ENCODE results near the gene TMCO4.

TMCO4 gene

DNA sequence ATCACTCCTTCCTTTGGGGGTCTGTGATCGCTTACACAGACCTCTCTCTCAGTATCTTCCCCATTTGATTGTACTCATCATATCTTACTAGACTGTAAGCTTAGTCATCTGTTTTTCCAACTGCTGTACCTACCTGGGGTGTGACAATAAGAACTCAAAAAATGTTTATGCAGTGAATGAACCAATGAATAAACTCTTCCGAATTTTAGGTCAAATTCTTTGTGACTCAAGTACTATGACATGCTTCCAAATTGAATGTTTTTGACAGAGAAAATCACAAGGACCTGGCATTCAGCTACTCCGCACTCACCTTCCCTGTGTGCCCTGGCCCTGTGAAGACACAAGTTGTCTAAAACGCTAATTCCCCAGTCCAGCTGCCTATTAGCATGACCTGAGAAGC is 42.1 kb downstream of the TMCO4 start:
- Histone ChIP-seq H3K9me2 (ENCODE audit: low read depth, low read length) (no peaks in the 10 kb centered on the region), H4K20me1 (ENCODE audit: insufficient read depth, low read length) (no peaks in the 10 kb centered on the region), H3K4me3 (ENCODE audit: low read depth, low read length, poor library complexity, severe bottlenecking) (no peak overlapping the region), H3K4me2 (ENCODE audit: low read length) (no peak overlapping the region), H3K36me3 (ENCODE audit: insufficient read depth, low read length) (no peaks in the 10 kb centered on the region), H3K79me2 (ENCODE audit: insufficient read depth, low read length) (no peaks in the 10 kb centered on the region), H3K9ac (ENCODE audit: low read length) (no peak overlapping the region), H3K9me3 (ENCODE audit: low read length) (no peaks in the 10 kb centered on the region), H3K27ac (ENCODE audit: low read depth, low read length, poor library complexity, severe bottlenecking) (no peak overlapping the region), H3F3A (ENCODE audit: insufficient read depth, low read length) (no peaks in the 10 kb centered on the region), H3K27me3 (ENCODE audit: insufficient read depth, low read length) (no peaks in the 10 kb centered on the region), H2AFZ (ENCODE audit: low read length) (no peak overlapping the region), H3K4me1 (ENCODE audit: insufficient read depth, low read length, severe bottlenecking) (no peaks in the 10 kb centered on the region)
- no peak for TF ChIP-seq EZH2 (IDR thresholded peaks at IDR 0.05; ENCODE audit: borderline replicate concordance, low read length)
- TF ChIP-seq, protein P1, sequence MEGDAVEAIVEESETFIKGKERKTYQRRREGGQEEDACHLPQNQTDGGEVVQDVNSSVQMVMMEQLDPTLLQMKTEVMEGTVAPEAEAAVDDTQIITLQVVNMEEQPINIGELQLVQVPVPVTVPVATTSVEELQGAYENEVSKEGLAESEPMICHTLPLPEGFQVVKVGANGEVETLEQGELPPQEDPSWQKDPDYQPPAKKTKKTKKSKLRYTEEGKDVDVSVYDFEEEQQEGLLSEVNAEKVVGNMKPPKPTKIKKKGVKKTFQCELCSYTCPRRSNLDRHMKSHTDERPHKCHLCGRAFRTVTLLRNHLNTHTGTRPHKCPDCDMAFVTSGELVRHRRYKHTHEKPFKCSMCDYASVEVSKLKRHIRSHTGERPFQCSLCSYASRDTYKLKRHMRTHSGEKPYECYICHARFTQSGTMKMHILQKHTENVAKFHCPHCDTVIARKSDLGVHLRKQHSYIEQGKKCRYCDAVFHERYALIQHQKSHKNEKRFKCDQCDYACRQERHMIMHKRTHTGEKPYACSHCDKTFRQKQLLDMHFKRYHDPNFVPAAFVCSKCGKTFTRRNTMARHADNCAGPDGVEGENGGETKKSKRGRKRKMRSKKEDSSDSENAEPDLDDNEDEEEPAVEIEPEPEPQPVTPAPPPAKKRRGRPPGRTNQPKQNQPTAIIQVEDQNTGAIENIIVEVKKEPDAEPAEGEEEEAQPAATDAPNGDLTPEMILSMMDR (IDR thresholded peaks at IDR 0.05; ENCODE audit: low read length) = no peak

DNA sequence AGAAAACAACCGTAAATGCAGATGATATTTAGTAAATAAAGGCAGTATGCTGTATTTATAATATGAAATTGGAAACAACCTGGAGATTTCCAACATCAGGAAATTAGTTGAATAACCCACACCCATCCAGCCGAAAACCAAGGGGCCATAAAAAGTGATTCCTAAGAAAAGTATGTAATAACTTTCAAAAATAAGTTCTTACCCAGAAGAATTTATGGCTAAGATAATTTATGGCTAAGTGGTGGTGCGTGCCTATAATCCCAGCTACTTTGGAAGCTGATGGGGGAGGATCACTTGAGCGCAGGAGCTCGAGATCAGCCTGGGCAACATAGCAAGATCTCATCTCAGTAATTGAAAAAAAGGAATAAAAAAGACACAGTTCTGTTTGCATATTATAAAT is 43.2 kb downstream of the TMCO4 start:
- Histone ChIP-seq H3K9me2 (ENCODE audit: low read depth, low read length) (no peaks in the 10 kb centered on the region), H3K4me3 (ENCODE audit: low read depth, low read length, poor library complexity, severe bottlenecking) (no peak overlapping the region), H3K9ac (ENCODE audit: low read length) (no peak overlapping the region), H2AFZ (ENCODE audit: low read length) (no peak overlapping the region), H3K27me3 (ENCODE audit: insufficient read depth, low read length) (no peaks in the 10 kb centered on the region), H3K4me1 (ENCODE audit: insufficient read depth, low read length, severe bottlenecking) (no peaks in the 10 kb centered on the region), H3K36me3 (ENCODE audit: insufficient read depth, low read length) (no peaks in the 10 kb centered on the region), H3F3A (ENCODE audit: insufficient read depth, low read length) (no peaks in the 10 kb centered on the region), H4K20me1 (ENCODE audit: insufficient read depth, low read length) (no peaks in the 10 kb centered on the region), H3K79me2 (ENCODE audit: insufficient read depth, low read length) (no peaks in the 10 kb centered on the region), H3K9me3 (ENCODE audit: low read length) (no peaks in the 10 kb centered on the region), H3K4me2 (ENCODE audit: low read length) (no peak overlapping the region), H3K27ac (ENCODE audit: low read depth, low read length, poor library complexity, severe bottlenecking) (no peak overlapping the region)
- TF ChIP-seq, protein P1 (IDR thresholded peaks at IDR 0.05; ENCODE audit: low read length) = no peak
- TF ChIP-seq EZH2 (IDR thresholded peaks at IDR 0.05; ENCODE audit: borderline replicate concordance, low read length) = no peak

DNA sequence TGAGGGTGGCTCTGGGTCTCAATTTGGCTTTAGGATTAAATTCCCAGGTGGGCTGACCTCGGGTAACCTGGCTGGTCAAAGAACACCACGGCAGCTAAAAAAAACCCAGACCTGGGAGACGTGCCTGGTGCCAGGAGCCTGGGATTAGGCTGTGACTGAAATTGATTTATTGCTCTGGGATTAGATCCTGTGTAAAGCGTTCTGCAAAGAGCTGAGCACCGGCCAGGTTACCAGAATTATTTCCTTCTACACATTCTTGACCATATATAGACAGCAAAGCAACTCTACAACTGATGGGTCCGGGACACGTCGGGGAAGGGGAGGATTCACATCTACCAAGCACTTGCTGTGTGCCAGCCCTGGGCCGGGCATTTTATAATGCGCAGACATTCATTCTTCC is 45.2 kb downstream of the TMCO4 start:
- H3K9me3 ChIP-seq (ENCODE audit: low read length) = no peaks in the 10 kb centered on the region
- H3K4me1 ChIP-seq (ENCODE audit: insufficient read depth, low read length, severe bottlenecking) = no peaks in the 10 kb centered on the region
- no peaks in the 10 kb centered on the region for H3F3A ChIP-seq (ENCODE audit: insufficient read depth, low read length)
- no peak overlapping the region for H2AFZ ChIP-seq (ENCODE audit: low read length)
- H3K4me2 ChIP-seq (ENCODE audit: low read length) = no peak overlapping the region
- H3K79me2 ChIP-seq (ENCODE audit: insufficient read depth, low read length) = no peaks in the 10 kb centered on the region
- no peak overlapping the region for H3K9ac ChIP-seq (ENCODE audit: low read length)
- no peaks in the 10 kb centered on the region for H3K9me2 ChIP-seq (ENCODE audit: low read depth, low read length)
- no peak overlapping the region for H3K4me3 ChIP-seq (ENCODE audit: low read depth, low read length, poor library complexity, severe bottlenecking)
- H4K20me1 ChIP-seq (ENCODE audit: insufficient read depth, low read length) = no peaks in the 10 kb centered on the region
- H3K27me3 ChIP-seq (ENCODE audit: insufficient read depth, low read length) = no peaks in the 10 kb centered on the region
- 0 out of 2 replicates have a peak, but pooled peaks cover 3% of the 10 kb centered on the region for H3K36me3 ChIP-seq (ENCODE audit: insufficient read depth, low read length)
- TF ChIP-seq EZH2 (IDR thresholded peaks at IDR 0.05; ENCODE audit: borderline replicate concordance, low read length) = no peak
- TF ChIP-seq, protein P1 (IDR thresholded peaks at IDR 0.05; ENCODE audit: low read length) = no peak
- H3K27ac ChIP-seq (ENCODE audit: low read depth, low read length, poor library complexity, severe bottlenecking) = no peak overlapping the region
